ENCODE measurements around the gene PROSER2.

The PROSER2 gene

DNA sequence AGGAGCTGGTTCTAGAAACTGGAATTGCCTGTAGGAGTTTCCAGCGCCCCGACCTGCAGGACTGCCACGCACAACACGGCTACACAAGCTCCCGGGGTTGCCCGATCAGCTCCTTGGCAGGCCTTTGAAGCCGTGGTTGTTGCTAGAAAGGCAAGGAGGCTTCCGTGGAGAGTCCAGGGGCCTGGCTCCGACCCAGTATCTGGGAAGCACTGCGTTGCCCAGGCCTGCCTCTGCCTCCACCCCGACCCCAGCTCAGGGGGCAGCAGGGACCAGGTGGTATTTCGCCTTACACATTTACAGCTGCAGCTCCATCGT, 54.4 kb downstream of the PROSER2 start:
- H3K27me3 ChIP-seq (ENCODE audit: insufficient read depth, low read length) = no peaks in the 10 kb centered on the region

GRCh38 chr10:11878776-11879175, 55.6 kb downstream of the PROSER2 start:
- Histone ChIP-seq H3K14ac (ENCODE audit: low read length) (peak overlapping the region; percentile 59), H2AFZ (ENCODE audit: insufficient read depth, low read length, poor library complexity) (peak overlapping the region; percentile 18), H2BK12ac (ENCODE audit: low read length) (peak overlapping the region; percentile 78), H3K4ac (ENCODE audit: low read depth, low read length) (no peak overlapping the region), H3K9me3 (ENCODE audit: insufficient read depth, low read depth, low read length) (no peaks in the 10 kb centered on the region), H3K79me1 (ENCODE audit: low read length) (peaks cover 50% of the 10 kb centered on the region), H3K4me3 (ENCODE audit: low read depth, low read length) (no peak overlapping the region), H3K79me2 (ENCODE audit: control insufficient read depth, insufficient read depth, low read length, poor library complexity) (peaks cover 4% of the 10 kb centered on the region), H2BK5ac (ENCODE audit: low read depth, low read length, poor library complexity) (no peak overlapping the region), H3K9ac (ENCODE audit: low read length) (no peak overlapping the region), H3K4me1 (ENCODE audit: control insufficient read depth in 1 of 2, insufficient read depth in 2 of 2, low read length in 2 of 2) (peaks cover 38 to 52% of the 10 kb centered on the region in 2 experiments), H2BK120ac (ENCODE audit: insufficient read depth, low read length, poor library complexity) (no peak overlapping the region), H3K18ac (ENCODE audit: low read length) (peak overlapping the region; percentile 19), H3K27me3 (ENCODE audit: insufficient read depth, low read length) (no peaks in the 10 kb centered on the region), H4K91ac (ENCODE audit: low read depth, low read length) (peak overlapping the region; percentile 91), H3K27ac (ENCODE audit: low read depth, low read length) (no peak overlapping the region), H2AK5ac (ENCODE audit: low read length) (peak overlapping the region; percentile 55), H3K4me2 (ENCODE audit: low read length) (no peak overlapping the region), H3K36me3 (ENCODE audit: control insufficient read depth in 1 of 2, insufficient read depth in 2 of 2, low read length in 2 of 2) (no peaks in the 10 kb centered on the region), H4K12ac (ENCODE audit: low read depth, low read length) (no peak overlapping the region), H4K8ac (ENCODE audit: low read depth, low read length) (peak overlapping the region; percentile 12), H3K23ac (ENCODE audit: low read length) (no peak overlapping the region)
- no CpG with 5 or more reads among the region's 12 CpGs for WGBS (ENCODE audit: extremely low coverage, insufficient coverage, insufficient read length)
- no peak for DNase-seq

More for the DNA sequence above, 54.4 kb downstream of the PROSER2 start:
- Histone ChIP-seq H3K14ac (ENCODE audit: low read length) (peak overlapping the region; percentile 26), H3K9ac (ENCODE audit: low read length) (no peak overlapping the region), H2AK5ac (ENCODE audit: low read length) (peak overlapping the region; percentile 76), H3K27ac (ENCODE audit: low read depth, low read length) (no peak overlapping the region), H3K18ac (ENCODE audit: low read length) (no peak overlapping the region), H4K91ac (ENCODE audit: low read depth, low read length) (peak overlapping the region; percentile 21), H3K23ac (ENCODE audit: low read length) (no peak overlapping the region), H3K4me2 (ENCODE audit: low read length) (no peak overlapping the region), H3K9me3 (ENCODE audit: insufficient read depth, low read depth, low read length) (no peaks in the 10 kb centered on the region), H2BK12ac (ENCODE audit: low read length) (peak overlapping the region; percentile 51), H3K4me3 (ENCODE audit: low read depth, low read length) (no peak overlapping the region), H2BK120ac (ENCODE audit: insufficient read depth, low read length, poor library complexity) (peak overlapping the region; percentile 28), H2BK5ac (ENCODE audit: low read depth, low read length, poor library complexity) (no peak overlapping the region), H2AFZ (ENCODE audit: insufficient read depth, low read length, poor library complexity) (no peak overlapping the region), H3K79me1 (ENCODE audit: low read length) (peaks cover 49% of the 10 kb centered on the region), H3K36me3 (ENCODE audit: control insufficient read depth in 1 of 2, insufficient read depth in 2 of 2, low read length in 2 of 2) (no peaks in the 10 kb centered on the region), H3K4me1 (ENCODE audit: control insufficient read depth in 1 of 2, insufficient read depth in 2 of 2, low read length in 2 of 2) (peaks cover 40 to 52% of the 10 kb centered on the region in 2 experiments), H4K12ac (ENCODE audit: low read depth, low read length) (peak overlapping the region; percentile 11), H4K8ac (ENCODE audit: low read depth, low read length) (peak overlapping the region; percentile 14), H3K79me2 (ENCODE audit: control insufficient read depth, insufficient read depth, low read length, poor library complexity) (peaks cover 4% of the 10 kb centered on the region), H3K4ac (ENCODE audit: low read depth, low read length) (no peak overlapping the region)
- no peak for DNase-seq
- WGBS (ENCODE audit: extremely low coverage, insufficient coverage, insufficient read length) = no CpG with 5 or more reads among the region's 13 CpGs

DNA sequence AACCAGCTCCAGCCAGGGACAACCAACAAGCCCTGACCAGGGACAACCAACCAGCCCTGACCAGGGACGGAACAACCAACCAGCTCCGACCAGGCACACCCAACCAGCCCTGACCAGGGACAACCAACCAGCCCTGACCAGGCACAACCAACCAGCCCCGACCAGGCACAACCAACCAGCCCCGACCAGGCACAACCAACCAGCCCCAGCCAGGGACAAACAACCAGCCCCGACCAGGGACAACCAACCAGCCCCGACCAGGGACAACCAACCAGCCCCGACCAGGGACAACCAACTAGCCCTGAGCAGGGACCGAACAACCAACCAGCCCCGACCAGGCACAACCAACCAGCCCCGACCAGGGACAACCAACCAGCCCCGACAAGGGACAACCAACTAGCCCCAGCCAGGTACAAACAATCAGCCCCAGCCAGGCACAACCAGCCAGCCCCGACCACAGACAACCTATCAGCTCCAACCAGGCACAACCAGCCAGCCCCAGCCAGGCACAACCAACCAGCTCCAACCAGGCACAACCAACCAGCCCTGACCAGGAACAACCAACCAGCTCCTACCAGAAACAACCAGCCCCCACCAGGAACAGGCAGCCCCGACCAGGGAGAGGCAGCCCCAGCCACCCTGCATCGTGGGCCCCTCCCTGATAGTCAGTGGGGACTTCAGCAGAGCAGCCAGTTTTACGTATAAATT, 56.4 kb downstream of the PROSER2 start:
- H3K4me1 ChIP-seq (ENCODE audit: control insufficient read depth in 1 of 2, insufficient read depth in 2 of 2, low read length in 2 of 2) = peaks cover 38 to 52% of the 10 kb centered on the region in 2 experiments
- peak overlapping the region; percentile 39 for H3K18ac ChIP-seq (ENCODE audit: low read length)
- no peak overlapping the region for H3K23ac ChIP-seq (ENCODE audit: low read length)
- peak overlapping the region; percentile 78 for H2BK12ac ChIP-seq (ENCODE audit: low read length)
- peaks cover 4% of the 10 kb centered on the region for H3K79me2 ChIP-seq (ENCODE audit: control insufficient read depth, insufficient read depth, low read length, poor library complexity)
- peak overlapping the region; percentile 21 for H2BK5ac ChIP-seq (ENCODE audit: low read depth, low read length, poor library complexity)
- WGBS (ENCODE audit: extremely low coverage, insufficient coverage, insufficient read length) = no CpG with 5 or more reads among the region's 15 CpGs
- H2AK5ac ChIP-seq (ENCODE audit: low read length) = peak overlapping the region; percentile 80
- H3K9me3 ChIP-seq (ENCODE audit: insufficient read depth, low read depth, low read length) = no peaks in the 10 kb centered on the region
- H3K14ac ChIP-seq (ENCODE audit: low read length) = peak overlapping the region; percentile 65
- H3K79me1 ChIP-seq (ENCODE audit: low read length) = peaks cover 47% of the 10 kb centered on the region
- no peak overlapping the region for H3K4me3 ChIP-seq (ENCODE audit: low read depth, low read length)
- no peak overlapping the region for H3K4me2 ChIP-seq (ENCODE audit: low read length)
- no peak for DNase-seq
- H4K12ac ChIP-seq (ENCODE audit: low read depth, low read length) = no peak overlapping the region
- no peak overlapping the region for H4K8ac ChIP-seq (ENCODE audit: low read depth, low read length)
- peak overlapping the region; percentile 91 for H4K91ac ChIP-seq (ENCODE audit: low read depth, low read length)
- H3K4ac ChIP-seq (ENCODE audit: low read depth, low read length) = no peak overlapping the region
- no peaks in the 10 kb centered on the region for H3K36me3 ChIP-seq (ENCODE audit: control insufficient read depth in 1 of 2, insufficient read depth in 2 of 2, low read length in 2 of 2)
- H2AFZ ChIP-seq (ENCODE audit: insufficient read depth, low read length, poor library complexity) = no peak overlapping the region
- H2BK120ac ChIP-seq (ENCODE audit: insufficient read depth, low read length, poor library complexity) = peak overlapping the region; percentile 72
- H3K27me3 ChIP-seq (ENCODE audit: insufficient read depth, low read length) = no peaks in the 10 kb centered on the region
- no peak overlapping the region for H3K9ac ChIP-seq (ENCODE audit: low read length)
- H3K27ac ChIP-seq (ENCODE audit: low read depth, low read length) = no peak overlapping the region

- peaks cover under 1% of the 10 kb centered on the region for H3K79me2 ChIP-seq (ENCODE audit: control insufficient read depth, insufficient read depth, low read length, poor library complexity)
- no CpG with 5 or more reads among the region's 32 CpGs for WGBS (ENCODE audit: extremely low coverage, insufficient coverage, insufficient read length)
- H3K36me3 ChIP-seq (ENCODE audit: control insufficient read depth in 1 of 2, insufficient read depth in 2 of 2, low read length in 2 of 2) = no peaks in the 10 kb centered on the region
- H2BK5ac ChIP-seq (ENCODE audit: low read depth, low read length, poor library complexity) = peak overlapping the region; percentile 11
- peak overlapping the region; percentile 58 for H4K12ac ChIP-seq (ENCODE audit: low read depth, low read length)
- H3K14ac ChIP-seq (ENCODE audit: low read length) = peak overlapping the region; percentile 45
- no peak overlapping the region for H3K4me3 ChIP-seq (ENCODE audit: low read depth, low read length)
- H3K9me3 ChIP-seq (ENCODE audit: insufficient read depth, low read depth, low read length) = no peaks in the 10 kb centered on the region
- no peak for DNase-seq
- H3K4ac ChIP-seq (ENCODE audit: low read depth, low read length) = peak overlapping the region; percentile 50
- no peak overlapping the region for H2AFZ ChIP-seq (ENCODE audit: insufficient read depth, low read length, poor library complexity)
- no peak overlapping the region for H3K23ac ChIP-seq (ENCODE audit: low read length)
- H2BK120ac ChIP-seq (ENCODE audit: insufficient read depth, low read length, poor library complexity) = peak overlapping the region; percentile 72
- peak overlapping the region; percentile 78 for H2BK12ac ChIP-seq (ENCODE audit: low read length)
- H3K79me1 ChIP-seq (ENCODE audit: low read length) = peaks cover 42% of the 10 kb centered on the region
- peak overlapping the region; percentile 91 for H4K91ac ChIP-seq (ENCODE audit: low read depth, low read length)
- H3K27me3 ChIP-seq (ENCODE audit: insufficient read depth, low read length) = no peaks in the 10 kb centered on the region
- peak overlapping the region; percentile 69 for H3K18ac ChIP-seq (ENCODE audit: low read length)
- peak overlapping the region; percentile 80 for H2AK5ac ChIP-seq (ENCODE audit: low read length)
- peaks cover 34 to 48% of the 10 kb centered on the region in 2 experiments for H3K4me1 ChIP-seq (ENCODE audit: control insufficient read depth in 1 of 2, insufficient read depth in 2 of 2, low read length in 2 of 2)
- H4K8ac ChIP-seq (ENCODE audit: low read depth, low read length) = peak overlapping the region; percentile 25
- H3K27ac ChIP-seq (ENCODE audit: low read depth, low read length) = no peak overlapping the region
- no peak overlapping the region for H3K9ac ChIP-seq (ENCODE audit: low read length)
- no peak overlapping the region for H3K4me2 ChIP-seq (ENCODE audit: low read length)
These were observed 57.2 kb downstream of the PROSER2 start for GRCh38 chr10:11880151-11881029.

All from trophoblast cell (in vitro differentiated cells and primary cell).